Measurements from ENCODE around the gene DIPK1A.

DNA sequence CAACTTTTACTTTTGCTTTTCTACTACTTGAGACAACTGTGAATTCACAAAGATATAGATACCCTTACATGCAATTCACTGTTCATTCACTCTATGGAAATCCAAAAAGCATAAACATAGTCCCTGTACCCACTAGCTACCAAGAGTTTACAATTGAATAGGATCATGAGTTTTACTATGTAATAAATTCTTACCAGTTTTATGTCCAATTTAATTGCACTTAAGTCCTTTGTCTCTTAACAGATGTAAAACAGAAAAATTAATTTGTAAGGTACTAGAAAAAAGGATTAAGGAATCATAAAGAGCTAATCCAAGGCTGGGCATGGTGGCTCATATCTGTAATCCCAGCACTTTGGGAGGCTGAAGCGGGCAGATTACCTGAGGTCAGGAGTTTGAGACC is 24.4 kb downstream of the DIPK1A start:
- TF ChIP-seq, protein P1, sequence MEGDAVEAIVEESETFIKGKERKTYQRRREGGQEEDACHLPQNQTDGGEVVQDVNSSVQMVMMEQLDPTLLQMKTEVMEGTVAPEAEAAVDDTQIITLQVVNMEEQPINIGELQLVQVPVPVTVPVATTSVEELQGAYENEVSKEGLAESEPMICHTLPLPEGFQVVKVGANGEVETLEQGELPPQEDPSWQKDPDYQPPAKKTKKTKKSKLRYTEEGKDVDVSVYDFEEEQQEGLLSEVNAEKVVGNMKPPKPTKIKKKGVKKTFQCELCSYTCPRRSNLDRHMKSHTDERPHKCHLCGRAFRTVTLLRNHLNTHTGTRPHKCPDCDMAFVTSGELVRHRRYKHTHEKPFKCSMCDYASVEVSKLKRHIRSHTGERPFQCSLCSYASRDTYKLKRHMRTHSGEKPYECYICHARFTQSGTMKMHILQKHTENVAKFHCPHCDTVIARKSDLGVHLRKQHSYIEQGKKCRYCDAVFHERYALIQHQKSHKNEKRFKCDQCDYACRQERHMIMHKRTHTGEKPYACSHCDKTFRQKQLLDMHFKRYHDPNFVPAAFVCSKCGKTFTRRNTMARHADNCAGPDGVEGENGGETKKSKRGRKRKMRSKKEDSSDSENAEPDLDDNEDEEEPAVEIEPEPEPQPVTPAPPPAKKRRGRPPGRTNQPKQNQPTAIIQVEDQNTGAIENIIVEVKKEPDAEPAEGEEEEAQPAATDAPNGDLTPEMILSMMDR (IDR thresholded peaks at IDR 0.05): no peak
- no peak for TF ChIP-seq POLR2A (IDR thresholded peaks at IDR 0.05)

All from thyroid gland (tissue), 4 donors.